Psoas muscle (tissue), 8 donors: ENCODE results near the gene ABCG1. TPM values are rescaled to one million over a fixed set of nuclear protein-coding genes. Genes with fewer than 3 reads are reported as not detected.

Experiments
- ATAC-seq, 4 donors: fragments of 200-7000 bp; cut with Tn5 transposase; one replicate each; pipeline ENCODE4 v1.9.1; 2020; ENCODE audit warnings: moderate library complexity in 3 of 4, mild to moderate bottlenecking in 2 of 4
- DNase-seq, 2 donors: peaks; one replicate each; pipeline ENCODE4 v3.0.0-alpha.2; 2020
- H3K27ac ChIP-seq: fragments of 200-600 bp; one replicate; pipeline ENCODE4 v1.8.0; 2022
- H3K27me3 ChIP-seq, 3 donors: fragments of 200-600 bp in 1 of 3; one replicate each; pipeline versions ENCODE4 v1.6.1 to v1.8.0; 2013 to 2022; ENCODE audit warnings: low read length in 2 of 3, mild to moderate bottlenecking in 2 of 3, moderate library complexity in 1 of 3; ENCODE audit not compliant: insufficient read depth in 3 of 3
- H3K36me3 ChIP-seq, 2 donors: fragments of 200-600 bp in 1 of 2; one replicate each; pipeline versions ENCODE4 v1.6.1 to v1.8.0; 2013 to 2022; ENCODE audit warnings: low read depth in 1 of 2, mild to moderate bottlenecking in 1 of 2, moderate library complexity in 1 of 2; ENCODE audit not compliant: insufficient read depth in 1 of 2
- H3K4me1 ChIP-seq: fragments of 200-600 bp; one replicate; pipeline ENCODE4 v1.8.0; 2022
- H3K4me3 ChIP-seq: fragments of 200-600 bp; one replicate; pipeline ENCODE4 v1.8.0; 2022; ENCODE audit warnings: mild to moderate bottlenecking
- H3K9me3 ChIP-seq: fragments of 200-600 bp; one replicate; pipeline ENCODE4 v1.8.0; 2022
- WGBS, 3 donors: extraction: QIAGEN DNeasy Blood & Tissue Kit; methylation state at CpG; one replicate each; pipeline versions ENCODE4 v1.1.6 to v1.1.7; 2013; 5-methylcytosine and 5-hydroxymethylcytosine counted together
- intact Hi-C, 2 donors: fragments of 100-400 bp; cut with DNase I; formaldehyde crosslinking; loops; one replicate each; pipeline versions ENCODE4 v1.11.0 to v1.14.2; 2022
- polyA plus RNA-seq, 3 donors: library from polyadenylated mRNA; stranded (reverse); fragments of 200-250 nt; gene quantifications; one replicate each; pipeline ENCODE4 v1.2.3, GENCODE V29; 2013
- total RNA-seq, 4 donors: library from RNA; stranded (reverse); fragmentation: NEBNext Ultra II Directional in 2 of 4; extraction: Animal tissue kit (Norgen Biotek cat#: 25700) in 2 of 4; gene quantifications; one replicate each; pipeline versions ENCODE4 v1.2.1 to v1.2.4, GENCODE V29; 2021 to 2023
- TF ChIP-seq, protein P1 (sequence below): fragments of 200-600 bp; IDR thresholded peaks from one replicate; pipeline ENCODE4 v1.8.0; 2022; ENCODE audit warnings: antibody characterized with exemption
- donor health status: healthy with polysubstance abuse.
- donor health status: DM: no; HTN: no; CAD: no; lungs with moderate emphysema.
- donor health status: Bipolar disorder and iron deficiency.
- donor health status: healthy.
- donor health status: DM: yes; HTN: yes; CAD: no.
- donor health status: DM: no; HTN: no; CAD: no.
- donor health status: DM: no; HTN: no; CAD: no.
- donor health status: DM: yes; HTN: yes; CAD: no.

The ABCG1 gene
- total and polyA plus RNA-seq, 7 donors, result 2.9 to 35.8 (median 4.4) TPM

DNA sequence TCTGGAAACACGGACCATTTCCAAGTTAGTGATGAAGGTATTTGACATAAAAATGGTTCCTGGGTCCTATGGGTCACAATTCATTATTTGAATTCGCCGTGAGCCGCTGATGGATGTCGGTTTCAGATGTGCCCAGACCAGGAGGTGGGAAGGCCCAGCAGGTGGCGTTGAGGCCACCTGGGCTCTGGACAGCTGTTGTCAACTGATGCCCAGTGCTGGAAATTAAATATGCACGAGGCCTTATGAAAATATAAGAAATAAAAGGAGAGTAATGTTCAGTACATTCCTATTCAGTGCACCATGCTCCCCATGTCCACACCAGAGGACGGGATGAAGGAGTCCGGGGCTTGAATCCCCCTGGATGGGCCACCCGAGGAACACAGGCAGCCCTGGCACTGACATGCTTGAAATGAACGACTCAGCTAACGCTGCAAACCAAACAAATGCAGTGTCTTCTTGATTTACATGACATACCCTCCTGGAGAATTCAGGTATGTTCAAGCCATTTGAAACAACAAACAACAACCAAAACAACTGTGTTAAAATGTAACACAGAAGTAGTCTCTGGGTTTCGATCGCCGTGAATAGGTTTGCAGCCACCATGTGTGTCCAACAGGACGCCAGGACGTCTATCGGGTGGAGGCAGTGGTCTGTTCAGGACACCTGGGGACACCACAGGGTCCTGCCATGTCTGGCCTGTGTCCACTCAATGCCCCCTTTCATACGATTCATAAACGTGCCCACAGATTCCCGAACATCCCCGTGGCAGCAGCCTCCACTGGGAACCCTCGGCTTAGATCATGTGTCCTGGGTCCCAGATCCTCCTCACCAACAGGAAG, 90.2 kb downstream of the ABCG1 start:
- ATAC-seq (no peak), DNase-seq (no peak)
- Histone ChIP-seq H3K4me3 (no peak overlapping the region), H3K27me3 (peaks cover 0 to 41% (median 8%) of the 10 kb centered on the region in 3 donors), H3K27ac (no peak overlapping the region), H3K36me3 (no peaks in the 10 kb centered on the region), H3K9me3 (no peaks in the 10 kb centered on the region), H3K4me1 (no peaks in the 10 kb centered on the region)
- WGBS, 3 donors, result 34 to 48% (median 42%) methylated on average over 23 of the region's 23 CpGs
- intact Hi-C loops, result no loop called here
- TF ChIP-seq, protein P1, sequence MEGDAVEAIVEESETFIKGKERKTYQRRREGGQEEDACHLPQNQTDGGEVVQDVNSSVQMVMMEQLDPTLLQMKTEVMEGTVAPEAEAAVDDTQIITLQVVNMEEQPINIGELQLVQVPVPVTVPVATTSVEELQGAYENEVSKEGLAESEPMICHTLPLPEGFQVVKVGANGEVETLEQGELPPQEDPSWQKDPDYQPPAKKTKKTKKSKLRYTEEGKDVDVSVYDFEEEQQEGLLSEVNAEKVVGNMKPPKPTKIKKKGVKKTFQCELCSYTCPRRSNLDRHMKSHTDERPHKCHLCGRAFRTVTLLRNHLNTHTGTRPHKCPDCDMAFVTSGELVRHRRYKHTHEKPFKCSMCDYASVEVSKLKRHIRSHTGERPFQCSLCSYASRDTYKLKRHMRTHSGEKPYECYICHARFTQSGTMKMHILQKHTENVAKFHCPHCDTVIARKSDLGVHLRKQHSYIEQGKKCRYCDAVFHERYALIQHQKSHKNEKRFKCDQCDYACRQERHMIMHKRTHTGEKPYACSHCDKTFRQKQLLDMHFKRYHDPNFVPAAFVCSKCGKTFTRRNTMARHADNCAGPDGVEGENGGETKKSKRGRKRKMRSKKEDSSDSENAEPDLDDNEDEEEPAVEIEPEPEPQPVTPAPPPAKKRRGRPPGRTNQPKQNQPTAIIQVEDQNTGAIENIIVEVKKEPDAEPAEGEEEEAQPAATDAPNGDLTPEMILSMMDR, result no peak

DNA sequence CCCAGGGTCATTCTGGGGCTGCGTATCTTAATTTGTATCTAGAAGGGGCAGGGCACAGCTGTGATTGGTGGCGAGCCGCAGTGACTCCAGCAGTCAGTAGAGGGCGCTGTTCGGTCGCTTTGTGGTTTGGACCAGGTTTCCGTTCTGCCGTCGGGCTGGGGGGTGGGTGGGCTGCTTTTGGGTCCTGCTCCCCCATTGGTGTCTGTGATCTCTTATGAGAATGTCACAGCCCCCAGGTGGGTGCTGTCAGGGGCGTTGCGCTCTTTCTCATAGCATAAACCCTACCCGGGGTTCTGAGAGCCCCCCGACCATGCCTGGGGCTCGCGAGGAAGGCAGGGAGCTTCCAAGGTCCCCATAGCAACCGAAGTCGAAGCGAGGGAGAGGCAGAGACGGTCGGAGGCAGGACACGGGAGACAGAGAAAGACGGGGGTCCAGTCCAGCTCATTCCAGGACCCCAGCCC, 90.8 kb downstream of the ABCG1 start:
- H3K4me3 ChIP-seq, result no peak overlapping the region
- TF ChIP-seq, protein P1, result peak; percentile 54
- H3K9me3 ChIP-seq, result no peaks in the 10 kb centered on the region
- no peak overlapping the region for H3K27ac ChIP-seq
- peaks cover 0 to 41% (median 8%) of the 10 kb centered on the region in 3 donors for H3K27me3 ChIP-seq
- ATAC-seq, result peak; percentile 28 to 77 (median 65)
- intact Hi-C loops, result no loop called here
- H3K36me3 ChIP-seq, result no peaks in the 10 kb centered on the region
- no peaks in the 10 kb centered on the region for H3K4me1 ChIP-seq
- 12 to 16% (median 15%) methylated on average over 22 of the region's 22 CpGs for WGBS, 3 donors
- DNase-seq, result peak; percentile 51 to 77

DNA sequence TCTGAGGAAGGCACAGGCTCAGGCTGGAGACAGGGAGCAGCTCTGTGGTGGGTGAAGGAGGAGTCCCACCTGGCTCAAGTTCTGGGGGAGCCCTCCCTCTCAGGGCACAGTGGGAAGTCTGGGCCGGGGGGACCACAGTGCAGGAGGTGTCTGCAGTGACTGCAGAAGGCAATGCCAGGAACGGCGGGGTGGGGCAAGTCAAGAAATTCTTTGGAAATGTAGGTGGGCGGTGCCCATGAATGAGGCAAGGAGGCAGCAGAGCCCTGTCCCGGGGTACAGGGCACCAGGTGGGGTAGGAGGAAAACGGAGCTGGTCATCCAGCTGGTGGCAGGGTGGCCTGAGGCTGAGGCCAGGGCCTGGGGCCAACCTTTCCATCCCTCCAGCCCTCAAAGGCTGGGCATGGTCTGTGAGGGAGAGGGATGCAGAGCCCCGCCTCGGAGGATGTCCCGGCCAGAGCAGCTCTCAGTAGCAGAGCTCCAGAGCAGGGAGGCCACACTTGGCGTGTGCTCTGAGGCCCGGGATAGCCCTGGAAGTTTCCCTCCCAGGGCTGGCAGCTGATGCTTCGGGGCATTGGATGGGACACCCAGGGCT, 91.6 kb downstream of the ABCG1 start:
- DNase-seq, result no peak
- ATAC-seq, result no peak
- intact Hi-C loops, result no loop called here
- H3K27me3 ChIP-seq, result peaks cover 0 to 41% (median 8%) of the 10 kb centered on the region in 3 donors
- no peak overlapping the region for H3K27ac ChIP-seq
- no peaks in the 10 kb centered on the region for H3K9me3 ChIP-seq
- H3K36me3 ChIP-seq, result no peaks in the 10 kb centered on the region
- TF ChIP-seq, protein P1, result no peak
- H3K4me1 ChIP-seq, result no peaks in the 10 kb centered on the region
- H3K4me3 ChIP-seq, result no peak overlapping the region
- 37 to 45% (median 43%) methylated on average over 12 of the region's 12 CpGs for WGBS, 3 donors

DNA sequence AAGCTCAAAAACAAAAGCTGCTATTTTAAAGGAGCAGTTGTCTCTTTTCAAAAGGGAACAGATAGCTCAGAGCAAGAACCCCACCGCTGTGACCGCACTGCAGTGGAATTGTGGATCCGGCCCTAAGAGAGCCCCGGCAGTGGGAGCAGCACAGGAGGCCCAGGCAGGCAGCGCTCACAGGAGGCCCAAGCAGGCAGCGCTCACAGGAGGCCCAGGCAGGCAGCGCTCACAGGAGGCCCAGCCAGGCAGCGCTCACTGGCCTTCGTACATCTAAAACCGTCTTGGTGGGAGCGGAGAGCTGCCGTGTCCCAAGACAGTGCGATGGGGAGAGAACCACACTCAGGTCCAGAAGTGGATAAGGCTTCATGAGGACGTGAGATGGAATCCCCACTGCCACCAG, 92.2 kb downstream of the ABCG1 start:
- intact Hi-C loops, result no loop called here
- H3K27me3 ChIP-seq, result peaks cover 0 to 41% (median 5%) of the 10 kb centered on the region in 3 donors

More for the DNA sequence above, 92.2 kb downstream of the ABCG1 start:
- H3K27ac ChIP-seq, result no peak overlapping the region
- DNase-seq, result no peak
- 89 to 93% (median 91%) methylated on average over 13 to 14 of the region's 14 CpGs for WGBS, 3 donors
- no peaks in the 10 kb centered on the region for H3K4me1 ChIP-seq
- no peaks in the 10 kb centered on the region for H3K9me3 ChIP-seq
- H3K36me3 ChIP-seq, result no peaks in the 10 kb centered on the region
- no peak for ATAC-seq
- TF ChIP-seq, protein P1, result no peak
- H3K4me3 ChIP-seq, result no peak overlapping the region
